OCI-LY3 (cell line): Measurements from ENCODE around the gene RGR.

Experiments
- EZH2phosphoT487 ChIP-seq: fragments of 200-600 bp; shearing (Covaris generic); IDR thresholded peaks from 2 replicates; pipeline ENCODE4 v1.6.1; 2018; ENCODE audit warnings: antibody characterized with exemption, mixed run types, low read depth
- TF ChIP-seq, protein P1 (sequence below): fragments of 200-600, 300-600 bp; sonication (generic); IDR thresholded peaks from 2 replicates; pipeline ENCODE4 v1.5.1; 2014; ENCODE audit warnings: antibody characterized with exemption, low read length, low read depth

DNA sequence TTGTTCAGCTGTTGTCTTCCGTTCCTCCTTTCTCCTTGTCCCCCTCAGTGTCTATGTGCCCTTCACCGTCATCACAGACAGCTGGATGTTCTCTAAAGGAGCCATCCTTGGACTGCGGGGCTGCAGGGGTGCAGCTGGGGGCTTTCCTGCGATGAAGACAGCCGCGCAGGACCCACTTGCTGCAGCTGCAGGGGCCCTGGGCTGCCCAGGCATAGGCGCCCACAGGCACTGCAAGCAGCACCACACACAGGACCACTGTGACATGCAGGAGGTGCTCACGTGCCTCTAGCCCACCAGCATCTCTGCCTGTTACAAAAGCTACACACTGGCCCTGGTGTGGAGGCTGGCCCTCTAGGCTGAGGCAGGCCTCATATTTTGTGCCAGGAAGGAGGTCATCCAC, 22.9 kb upstream of the RGR start:
- TF ChIP-seq, protein P1, sequence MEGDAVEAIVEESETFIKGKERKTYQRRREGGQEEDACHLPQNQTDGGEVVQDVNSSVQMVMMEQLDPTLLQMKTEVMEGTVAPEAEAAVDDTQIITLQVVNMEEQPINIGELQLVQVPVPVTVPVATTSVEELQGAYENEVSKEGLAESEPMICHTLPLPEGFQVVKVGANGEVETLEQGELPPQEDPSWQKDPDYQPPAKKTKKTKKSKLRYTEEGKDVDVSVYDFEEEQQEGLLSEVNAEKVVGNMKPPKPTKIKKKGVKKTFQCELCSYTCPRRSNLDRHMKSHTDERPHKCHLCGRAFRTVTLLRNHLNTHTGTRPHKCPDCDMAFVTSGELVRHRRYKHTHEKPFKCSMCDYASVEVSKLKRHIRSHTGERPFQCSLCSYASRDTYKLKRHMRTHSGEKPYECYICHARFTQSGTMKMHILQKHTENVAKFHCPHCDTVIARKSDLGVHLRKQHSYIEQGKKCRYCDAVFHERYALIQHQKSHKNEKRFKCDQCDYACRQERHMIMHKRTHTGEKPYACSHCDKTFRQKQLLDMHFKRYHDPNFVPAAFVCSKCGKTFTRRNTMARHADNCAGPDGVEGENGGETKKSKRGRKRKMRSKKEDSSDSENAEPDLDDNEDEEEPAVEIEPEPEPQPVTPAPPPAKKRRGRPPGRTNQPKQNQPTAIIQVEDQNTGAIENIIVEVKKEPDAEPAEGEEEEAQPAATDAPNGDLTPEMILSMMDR, result no peak
- no peak for TF ChIP-seq EZH2phosphoT487
